Smooth muscle cell (in vitro differentiated cells): ENCODE data around the gene HDLBP. TPM values are rescaled to one million over a fixed set of nuclear protein-coding genes. Genes with fewer than 3 reads are reported as not detected.

Source experiments
- DNase-seq: peaks from one replicate; lab custom pipeline; 2025; ENCODE audit not compliant: unreplicated experiment; lab: John Stamatoyannopoulos, UW
- H2AFZ ChIP-seq: fragments of 200-600 bp; sonication (generic); 2 replicates; pipeline ENCODE4 v1.6.0; 2016; ENCODE audit warnings: antibody characterized with exemption, low read depth, mild to moderate bottlenecking
- H3F3A ChIP-seq: fragments of 200-600 bp; sonication (generic); 2 replicates; pipeline ENCODE4 v1.6.0; 2017; ENCODE audit warnings: antibody characterized with exemption, low read depth
- H3K27ac ChIP-seq: fragments of 200-600 bp; sonication (generic); 2 replicates; pipeline ENCODE4 v1.5.1; 2016; ENCODE audit warnings: low read depth, mild to moderate bottlenecking
- H3K27me3 ChIP-seq: fragments of 200-600 bp; sonication (generic); 2 replicates; pipeline ENCODE4 v1.6.1; 2016; ENCODE audit warnings: low read depth, mild to moderate bottlenecking
- H3K36me3 ChIP-seq: fragments of 200-600 bp; sonication (generic); 2 replicates; pipeline ENCODE4 v1.5.1; 2016; ENCODE audit warnings: low read depth
- H3K4me1 ChIP-seq: fragments of 200-600 bp; sonication (generic); 2 replicates; pipeline ENCODE4 v1.5.1; 2016; ENCODE audit warnings: low read depth
- H3K4me2 ChIP-seq: fragments of 200-600 bp; sonication (generic); 2 replicates; pipeline ENCODE4 v1.6.0; 2016; ENCODE audit warnings: mild to moderate bottlenecking
- H3K4me3 ChIP-seq: fragments of 200-600 bp; sonication (generic); 2 replicates; pipeline ENCODE4 v1.5.1; 2016; ENCODE audit warnings: mild to moderate bottlenecking
- H3K79me2 ChIP-seq: fragments of 200-600 bp; sonication (generic); 2 replicates; pipeline ENCODE4 v1.6.0; 2016; ENCODE audit warnings: low read depth, mild to moderate bottlenecking
- H3K9ac ChIP-seq: fragments of 200-600 bp; sonication (generic); 2 replicates; pipeline ENCODE4 v1.6.0; 2016; ENCODE audit warnings: low read depth
- H3K9me3 ChIP-seq: fragments of 200-600 bp; sonication (generic); replicated peaks from 2 replicates; pipeline ENCODE4 v1.5.1; 2016; ENCODE audit warnings: low read depth
- H4K20me1 ChIP-seq: fragments of 200-600 bp; sonication (generic); 2 replicates; pipeline ENCODE4 v1.6.0; 2016; ENCODE audit warnings: low read depth
- CTCF ChIP-seq: fragments of 200-600 bp; sonication (generic); IDR thresholded peaks from 2 replicates; pipeline ENCODE4 v1.5.1; 2017; ENCODE audit warnings: borderline replicate concordance, mild to moderate bottlenecking, antibody characterized with exemption; ENCODE audit not compliant: insufficient read depth, poor library complexity, severe bottlenecking
- WGBS: methylation state at CpG from one replicate; pipeline ENCODE4 v1.1.7; 2016; ENCODE audit warnings: low lambda C conversion rate; 5-methylcytosine and 5-hydroxymethylcytosine counted together
- polyA plus RNA-seq: library from polyadenylated mRNA; unstranded; fragments of >200 nt; fragmentation: Nextera tagmentation; extraction: Ambion mirVana; gene quantifications from 2 replicates; pipeline ENCODE4 v1.2.1, GENCODE V29; 2016
- total RNA-seq: library from RNA; depleted of rRNA; stranded (reverse); fragments of >200 nt; gene quantifications from 2 replicates; pipeline ENCODE4 v1.2.3, GENCODE V29; 2014

HDLBP gene
- total and polyA plus RNA-seq, 2 experiments from 2014 or later = 504 to 545 TPM

- no peak for DNase-seq
- H3K4me3 ChIP-seq = no peak within 1 kb of the TSS
Measured at GRCh38 chr2:241188361-241189092, 126.9 kb downstream of the HDLBP start, which contains the start of gene ANO7. Gene ANO7 (plus strand): TSS chr2:241188677. CDS start chr2:241190064, 1,387 bp downstream.

GRCh38 chr2:241187918-241188234 is 127.6 kb downstream of the HDLBP start:
- WGBS = 76% methylated on average over 2 of the region's 4 CpGs
- H3K9ac ChIP-seq = no peak overlapping the region

More at GRCh38 chr2:241188361-241189092, 126.9 kb downstream of the HDLBP start, which contains the start of gene ANO7:
- no peak within 1 kb of the TSS for H2AFZ ChIP-seq
- no peaks in the 10 kb centered on the region for H3K36me3 ChIP-seq
- H3F3A ChIP-seq = no peaks in the 10 kb centered on the region
- no peak within 1 kb of the TSS for H3K9ac ChIP-seq
- TF ChIP-seq CTCF = no peak
- no peak within 1 kb of the TSS for H3K27ac ChIP-seq
- H4K20me1 ChIP-seq = no peaks in the 10 kb centered on the region
- no peaks in the 10 kb centered on the region for H3K79me2 ChIP-seq
- no peaks in the 10 kb centered on the region for H3K9me3 ChIP-seq
- H3K4me2 ChIP-seq = no peak within 1 kb of the TSS
- no peaks in the 10 kb centered on the region for H3K27me3 ChIP-seq
- H3K4me1 ChIP-seq = no peaks in the 10 kb centered on the region
- 88% methylated on average over 21 of the region's 21 CpGs for WGBS

GRCh38 chr2:241187101-241187917 is 128.2 kb downstream of the HDLBP start:
- no peaks in the 10 kb centered on the region for H3K36me3 ChIP-seq
- no peaks in the 10 kb centered on the region for H3F3A ChIP-seq
- no peak overlapping the region for H3K9ac ChIP-seq
- no peak overlapping the region for H3K4me2 ChIP-seq
- DNase-seq = no peak
- no peak overlapping the region for H3K4me3 ChIP-seq
- WGBS = 84% methylated on average over 11 of the region's 14 CpGs
- H4K20me1 ChIP-seq = no peaks in the 10 kb centered on the region
- H3K27me3 ChIP-seq = no peaks in the 10 kb centered on the region
- no peaks in the 10 kb centered on the region for H3K9me3 ChIP-seq
- H2AFZ ChIP-seq = no peak overlapping the region
- H3K79me2 ChIP-seq = no peaks in the 10 kb centered on the region
- no peak for TF ChIP-seq CTCF
- H3K27ac ChIP-seq = no peak overlapping the region
- no peaks in the 10 kb centered on the region for H3K4me1 ChIP-seq

More at GRCh38 chr2:241187918-241188234, 127.6 kb downstream of the HDLBP start:
- H3K27me3 ChIP-seq = no peaks in the 10 kb centered on the region
- H3K36me3 ChIP-seq = no peaks in the 10 kb centered on the region
- no peak for DNase-seq
- H3K27ac ChIP-seq = no peak overlapping the region
- H3F3A ChIP-seq = no peaks in the 10 kb centered on the region
- H4K20me1 ChIP-seq = no peaks in the 10 kb centered on the region
- H3K4me2 ChIP-seq = no peak overlapping the region
- no peak overlapping the region for H2AFZ ChIP-seq
- TF ChIP-seq CTCF = no peak
- H3K9me3 ChIP-seq = no peaks in the 10 kb centered on the region
- no peaks in the 10 kb centered on the region for H3K79me2 ChIP-seq
- H3K4me3 ChIP-seq = no peak overlapping the region
- no peaks in the 10 kb centered on the region for H3K4me1 ChIP-seq
